ENCODE results near the gene KCNQ1. TPM values are rescaled to one million over a fixed set of nuclear protein-coding genes. Genes with fewer than 3 reads are reported as not detected.

The KCNQ1 gene
- total RNA-seq, 1 experiment from 2014 or later = 2.3 TPM

DNA sequence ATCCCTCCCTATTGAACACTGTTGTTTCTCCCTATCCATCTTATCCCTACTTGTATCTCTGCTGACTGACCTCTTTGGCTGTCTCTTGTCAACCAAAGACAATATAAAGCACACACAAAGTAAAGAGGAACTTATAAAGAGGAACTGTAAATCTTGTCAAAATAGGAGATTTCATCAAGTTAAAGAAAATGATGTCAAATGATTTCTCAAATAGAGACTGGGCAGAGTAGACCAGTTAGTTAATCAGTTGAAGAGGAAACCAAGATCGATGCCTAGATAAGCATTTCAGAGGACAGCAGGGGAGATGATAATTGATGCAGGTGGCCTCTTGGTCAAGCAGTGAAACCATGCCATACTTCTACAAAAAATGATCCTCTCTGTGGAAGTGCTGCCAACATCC, 232.3 kb downstream of the KCNQ1 start:
- Histone ChIP-seq H4K5ac (ENCODE audit: insufficient read length, low read depth, low read length) (no peak overlapping the region), H3K4me2 (ENCODE audit: insufficient read depth, insufficient read length, low read length) (no peak overlapping the region), H3K27me3 (ENCODE audit: insufficient read depth, low read length) (no peaks in the 10 kb centered on the region), H3K9ac (ENCODE audit: extremely low read depth, insufficient read length, low read length) (no peak overlapping the region), H3K23me2 (ENCODE audit: insufficient read length, low read depth, low read length, poor library complexity, severe bottlenecking) (no peaks in the 10 kb centered on the region), H2AK5ac (ENCODE audit: insufficient read length, low read length) (no peak overlapping the region), H3K14ac (ENCODE audit: insufficient read depth, low read length) (no peak overlapping the region), H3K27ac (ENCODE audit: insufficient read length, low read depth, low read length) (no peak overlapping the region), H4K20me1 (ENCODE audit: control insufficient read depth, insufficient read depth, insufficient read length) (peaks cover 3% of the 10 kb centered on the region), H3K4me1 (ENCODE audit: insufficient read depth, low read length) (no peaks in the 10 kb centered on the region; the same call in 1 of the 2 replicates), H2BK5ac (ENCODE audit: insufficient read length, low read length) (no peak overlapping the region), H3K56ac (ENCODE audit: insufficient read length, low read depth, low read length) (no peak overlapping the region), H2AFZ (ENCODE audit: low read length) (no peak overlapping the region), H2BK12ac (ENCODE audit: insufficient read length, low read depth, low read length) (no peak overlapping the region), H4K8ac (replicated peaks; ENCODE audit: insufficient read length, low read depth, low read length) (no peak overlapping the region), H3K79me2 (ENCODE audit: insufficient read depth, low read length) (no peaks in the 10 kb centered on the region; the same call in 1 of the 2 replicates), H3K79me1 (ENCODE audit: insufficient read depth, low read depth, low read length, poor library complexity, severe bottlenecking) (no peaks in the 10 kb centered on the region), H3K4ac (ENCODE audit: low read depth, low read length) (no peak overlapping the region), H2BK15ac (ENCODE audit: low read depth, low read length) (no peak overlapping the region), H3K9me3 (ENCODE audit: control insufficient read depth, low read depth, low read length) (no peaks in the 10 kb centered on the region), H4K91ac (ENCODE audit: insufficient read length, low read depth, low read length) (no peak overlapping the region), H3K18ac (ENCODE audit: insufficient read length, low read depth, low read length) (no peak overlapping the region), H2BK120ac (ENCODE audit: low read depth, low read length, poor library complexity, severe bottlenecking) (no peak overlapping the region), H3K23ac (ENCODE audit: insufficient read length, low read depth, low read length) (no peak overlapping the region), H3T11ph (ENCODE audit: low read length) (no peak overlapping the region), H2BK20ac (ENCODE audit: low read depth, low read length, poor library complexity, severe bottlenecking) (no peak overlapping the region)
- Mint-ChIP-seq H3K27ac (no peak overlapping the region), H3K9me3 (no peaks in the 10 kb centered on the region), H3K36me3 (ENCODE audit: insufficient read depth in 1 of 3, low read depth in 3 of 3) (peaks cover 0 to 2% (median 0%) of the 10 kb centered on the region in 3 experiments; a peak in 1 of 7 replicates), H3K27me3 (ENCODE audit: low read depth) (peaks cover 8% of the 10 kb centered on the region), H3K4me1 (peaks cover 15 to 33% of the 10 kb centered on the region in 2 experiments), H3K4me3 (no peak overlapping the region)
- no peak for DNase-seq
- WGBS (ENCODE audit: extremely low coverage, insufficient read length, low lambda C conversion rate) = no CpG with 5 or more reads among the region's 1 CpG
- no peak for TF ChIP-seq CTCF (conservative IDR thresholded peaks at IDR 0.05)

All from H9 (cell line).